ENCODE data around the gene TMEM250. TPM values are rescaled to one million over a fixed set of nuclear protein-coding genes. Genes with fewer than 3 reads are reported as not detected.
A peak's percentile ranks its signal among the peaks of the same experiment; 100 is the strongest.

Gene TMEM250
- total and polyA plus RNA-seq, 3 donors from 2014 or later, result 29.4 to 73.0 (median 57.8) TPM

DNA sequence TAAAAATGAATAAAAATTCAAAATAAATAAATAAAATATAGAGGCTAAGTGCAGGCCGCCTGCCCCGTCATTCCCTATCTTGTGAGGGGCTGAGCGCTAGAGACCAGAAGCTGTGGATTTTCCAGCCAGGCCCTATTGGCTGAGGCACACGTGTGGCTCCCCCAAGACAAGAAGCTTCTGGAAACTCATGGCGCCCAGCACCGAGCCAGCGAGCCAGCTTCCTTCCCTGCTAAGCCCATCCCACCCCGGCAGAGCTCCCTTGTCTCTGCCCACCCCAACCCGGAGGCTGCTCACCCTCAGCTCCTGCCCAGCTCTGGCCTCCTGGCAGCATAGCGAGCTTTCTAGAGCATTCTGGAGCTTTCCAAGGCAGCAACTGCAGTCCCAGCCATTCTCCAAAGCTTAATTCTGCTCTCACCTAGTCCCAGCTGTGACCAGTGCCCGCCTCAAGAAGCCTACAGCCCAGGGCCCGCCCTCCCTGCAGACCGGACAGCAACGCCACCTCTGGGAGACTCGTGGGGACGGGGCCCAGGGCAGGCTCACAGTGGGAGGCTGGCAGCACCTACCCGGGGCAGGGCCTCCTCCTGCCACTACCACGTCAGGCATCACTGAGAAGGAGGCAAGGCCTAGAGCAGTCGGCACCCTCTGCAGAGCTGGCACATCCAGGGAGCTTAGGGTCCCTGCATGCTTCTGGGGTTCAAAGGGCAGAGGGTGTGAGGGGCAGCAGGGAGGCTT is 23.2 kb upstream of the TMEM250 start:
- Histone ChIP-seq H3K4me3 (no peak overlapping the region), H3K36me3 (ENCODE audit: low read depth, missing control alignments) (no peaks in the 10 kb centered on the region), H3K4me1 (no peaks in the 10 kb centered on the region), H3K27ac (no peak overlapping the region), H3K27me3 (no peaks in the 10 kb centered on the region), H3K9me3 (no peaks in the 10 kb centered on the region)
- DNase-seq, result no peak
- 89 to 90% methylated on average over 14 to 19 of the region's 19 CpGs for WGBS, 2 donors
- TF ChIP-seq POLR2A (IDR thresholded peaks at IDR 0.05) (no peak), CTCF (IDR thresholded peaks at IDR 0.05) (no peak)
- intact Hi-C loops (cut with DNase I; ENCODE audit: low total_unique reads), result no loop called here

DNA sequence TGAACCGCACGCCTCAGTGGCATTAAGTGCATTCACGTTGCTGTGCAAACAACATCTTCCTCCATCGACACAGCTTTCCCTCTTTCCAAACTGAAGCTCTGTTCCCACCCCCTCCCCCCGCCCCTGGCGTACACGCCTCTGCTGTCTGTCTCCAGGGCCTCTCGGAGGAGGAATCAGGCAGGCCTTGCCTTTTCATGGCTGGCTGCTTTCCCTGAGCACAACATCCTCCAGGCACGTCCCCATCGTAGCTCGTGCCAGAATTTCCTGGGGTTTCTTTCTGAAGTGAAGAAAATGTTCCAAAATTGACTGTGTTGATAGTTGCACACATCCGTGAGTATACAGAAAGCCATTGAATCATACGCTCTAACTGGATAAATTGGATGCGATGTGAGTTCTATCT is 22.3 kb upstream of the TMEM250 start:
- no peak overlapping the region for H3K4me3 ChIP-seq
- H3K27ac ChIP-seq, result no peak overlapping the region
- no peaks in the 10 kb centered on the region for H3K27me3 ChIP-seq
- no peaks in the 10 kb centered on the region for H3K36me3 ChIP-seq (ENCODE audit: low read depth, missing control alignments)
- 55 to 56% methylated on average over 14 of the region's 14 CpGs for WGBS, 2 donors
- TF ChIP-seq POLR2A (IDR thresholded peaks at IDR 0.05), result no peak
- no peak for TF ChIP-seq CTCF (IDR thresholded peaks at IDR 0.05)
- intact Hi-C loops (cut with DNase I; ENCODE audit: low total_unique reads), result no loop called here
- peak; percentile 56 for DNase-seq
- no peaks in the 10 kb centered on the region for H3K4me1 ChIP-seq
- no peaks in the 10 kb centered on the region for H3K9me3 ChIP-seq

GRCh38 chr9:136140046-136140445 is 21.4 kb upstream of the TMEM250 start:
- Histone ChIP-seq H3K27ac (no peak overlapping the region), H3K4me3 (no peak overlapping the region), H3K9me3 (no peaks in the 10 kb centered on the region), H3K36me3 (ENCODE audit: low read depth, missing control alignments) (no peaks in the 10 kb centered on the region), H3K4me1 (no peaks in the 10 kb centered on the region), H3K27me3 (no peaks in the 10 kb centered on the region)
- intact Hi-C loops (cut with DNase I; ENCODE audit: low total_unique reads), result no loop called here
- 89 to 90% methylated on average over 5 of the region's 5 CpGs for WGBS, 2 donors
- DNase-seq, result no peak
- TF ChIP-seq CTCF (IDR thresholded peaks at IDR 0.05) (no peak), POLR2A (IDR thresholded peaks at IDR 0.05) (no peak)

GRCh38 chr9:136138566-136138965 is 19.9 kb upstream of the TMEM250 start:
- no peaks in the 10 kb centered on the region for H3K9me3 ChIP-seq
- WGBS, 2 donors, result 40 to 59% methylated on average over 5 to 9 of the region's 9 CpGs
- no peak overlapping the region for H3K27ac ChIP-seq
- no peak for DNase-seq
- H3K4me3 ChIP-seq, result no peak overlapping the region
- H3K4me1 ChIP-seq, result peaks cover 4% of the 10 kb centered on the region
- TF ChIP-seq CTCF (IDR thresholded peaks at IDR 0.05), result peak in 1 of 3 experiments; percentile 19
- no peak for TF ChIP-seq POLR2A (IDR thresholded peaks at IDR 0.05)
- H3K27me3 ChIP-seq, result no peaks in the 10 kb centered on the region
- no peaks in the 10 kb centered on the region for H3K36me3 ChIP-seq (ENCODE audit: low read depth, missing control alignments)
- intact Hi-C loops (cut with DNase I; ENCODE audit: low total_unique reads), result no loop called here

Measured in testis (tissue), 3 donors.